ENCODE results near the gene RGS1.

Gene RGS1

DNA sequence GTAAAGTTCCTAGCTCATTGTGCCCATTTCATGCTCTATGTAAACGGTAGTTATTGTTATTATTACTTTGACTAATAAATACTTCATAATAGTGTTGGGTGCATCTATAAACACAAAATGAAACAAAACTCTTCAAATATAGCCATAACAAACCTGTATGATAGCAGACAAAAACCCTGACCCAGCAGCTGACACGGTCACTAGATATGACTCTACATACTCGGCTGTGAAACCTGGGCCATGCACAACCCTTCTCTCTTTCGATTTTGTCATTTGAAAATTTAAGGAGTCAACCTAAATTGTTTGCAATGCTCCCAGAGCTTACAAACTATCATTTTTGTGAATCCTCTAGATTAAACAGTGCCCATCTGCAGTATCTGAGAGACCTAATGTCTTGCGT is 52.3 kb downstream of the RGS1 start:
- no peak for DNase-seq

DNA sequence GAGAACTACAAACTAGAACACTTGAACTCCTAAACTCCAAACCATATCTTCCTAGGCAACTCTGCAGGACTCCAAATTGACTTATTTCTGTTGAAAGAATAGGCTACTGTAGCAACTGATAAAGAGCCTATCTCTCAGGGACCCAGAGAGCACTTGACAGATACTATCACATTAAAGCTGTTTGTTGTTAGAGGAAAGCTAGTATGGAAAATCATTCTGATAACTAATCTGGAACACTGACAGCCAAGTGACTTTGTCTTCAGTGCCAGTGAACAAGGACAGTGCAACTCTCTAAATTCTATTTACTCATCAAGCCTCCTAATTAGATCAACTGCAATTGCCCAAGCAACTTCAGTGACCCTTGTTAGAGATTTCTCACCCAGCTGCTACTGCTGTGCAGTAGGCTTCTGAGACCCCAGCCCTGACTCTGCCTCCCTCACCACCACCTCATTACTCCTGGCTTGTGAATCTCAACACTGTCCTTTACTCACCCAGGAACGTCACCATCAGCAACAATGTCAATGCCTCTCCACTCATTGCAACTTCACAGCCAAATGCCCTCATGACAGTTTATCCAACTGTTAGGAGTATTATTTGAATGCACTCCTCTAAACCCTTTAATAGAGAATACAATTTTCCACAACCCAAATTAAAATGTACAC is 53.0 kb downstream of the RGS1 start:
- DNase-seq, result no peak

DNA sequence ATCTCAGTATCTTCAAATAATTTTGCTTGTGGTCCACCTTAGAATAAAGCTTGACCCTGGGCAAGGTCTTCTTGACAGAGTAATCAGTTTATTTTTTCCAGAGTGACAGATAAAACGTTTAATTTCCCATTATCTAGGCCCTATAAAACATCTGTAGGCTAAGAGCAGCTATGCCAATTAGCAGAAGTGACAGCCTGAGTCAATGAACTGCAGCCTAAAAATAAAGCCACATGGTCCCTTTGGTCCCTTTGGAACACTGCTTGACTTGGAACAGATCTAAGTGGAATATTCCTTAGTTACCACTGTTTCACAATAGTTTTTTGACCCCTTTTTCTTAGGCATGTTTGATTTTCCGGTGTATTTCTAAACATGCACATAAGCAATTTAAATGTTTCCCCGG is 54.0 kb downstream of the RGS1 start:
- DNase-seq, result no peak
